HepG2 (cell line): ENCODE data around the gene PPP4R3A. TPM values are rescaled to one million over a fixed set of nuclear protein-coding genes. Genes with fewer than 3 reads are reported as not detected.

Source experiments
- ADNP ChIP-seq: sonication (generic); formaldehyde crosslinking; IDR thresholded peaks from 2 replicates; pipeline ENCODE4 v1.4.0; 2020; ENCODE audit warnings: missing genetic modification reagents
- ATF2 ChIP-seq: sonication (generic); formaldehyde crosslinking; IDR thresholded peaks from 2 replicates; pipeline ENCODE4 v1.4.0; 2020; ENCODE audit warnings: missing genetic modification reagents
- BORCS8-MEF2B ChIP-seq: sonication (generic); formaldehyde crosslinking; IDR thresholded peaks from 2 replicates; pipeline ENCODE4 v1.8.0; 2022; ENCODE audit warnings: mild to moderate bottlenecking, missing genetic modification reagents
- DMTF1 ChIP-seq: sonication (generic); formaldehyde crosslinking; IDR thresholded peaks from 2 replicates; pipeline ENCODE4 v1.4.0; 2020; ENCODE audit warnings: mild to moderate bottlenecking, missing genetic modification reagents
- DR1 ChIP-seq: sonication (generic); formaldehyde crosslinking; IDR thresholded peaks from 2 replicates; pipeline ENCODE4 v1.8.0; 2021; ENCODE audit warnings: mild to moderate bottlenecking, missing genetic modification reagents, inconsistent platforms
- GPBP1L1 ChIP-seq: sonication (generic); formaldehyde crosslinking; IDR thresholded peaks from 2 replicates; pipeline ENCODE4 v1.5.0; 2020; ENCODE audit warnings: mild to moderate bottlenecking, missing genetic modification reagents
- HDAC6 ChIP-seq: fragments of 200-600 bp; sonication (generic); IDR thresholded peaks from 2 replicates; pipeline ENCODE4 v1.7.0; 2017; ENCODE audit warnings: mild to moderate bottlenecking, antibody characterized with exemption, low read length, low read depth
- HMGA1 ChIP-seq: sonication (generic); formaldehyde crosslinking; conservative IDR thresholded peaks from 2 replicates; pipeline ENCODE4 v1.4.0; 2020; ENCODE audit warnings: missing genetic modification reagents
- JDP2 ChIP-seq: sonication (generic); formaldehyde crosslinking; IDR thresholded peaks from 2 replicates; pipeline ENCODE4 v1.8.1; 2022; ENCODE audit warnings: missing genetic modification reagents, borderline replicate concordance
- MIER2 ChIP-seq: IDR thresholded peaks from 2 replicates; pipeline ENCODE4 v1.6.1; 2016; ENCODE audit warnings: missing biosample characterization, missing genetic modification reagents
- NAIF1 ChIP-seq: sonication (generic); formaldehyde crosslinking; IDR thresholded peaks from 2 replicates; pipeline ENCODE4 v1.5.0; 2020; ENCODE audit warnings: mild to moderate bottlenecking, missing genetic modification reagents, borderline replicate concordance
- PAWR ChIP-seq: sonication (generic); formaldehyde crosslinking; IDR thresholded peaks from 2 replicates; pipeline ENCODE4 v1.4.0; 2020; ENCODE audit warnings: missing genetic modification reagents, mild to moderate bottlenecking, borderline replicate concordance
- RARA ChIP-seq: IDR thresholded peaks from 2 replicates; pipeline ENCODE4 v1.6.1; 2016; ENCODE audit warnings: missing genetic modification reagents, missing compliant biosample characterization
- SALL2 ChIP-seq: sonication (generic); formaldehyde crosslinking; IDR thresholded peaks from 2 replicates; pipeline ENCODE4 v1.8.1; 2023; ENCODE audit warnings: mild to moderate bottlenecking, missing genetic modification reagents, inconsistent platforms
- SOX6 ChIP-seq, 2 experiments: fragments of 450-650 bp in 1 of 2; sonication (generic) in 1 of 2; formaldehyde crosslinking in 1 of 2; IDR thresholded peaks; 2 replicates each; pipeline versions ENCODE4 v1.4.0 to v1.6.1; 2017 to 2020; ENCODE audit warnings: antibody characterized with exemption in 1 of 2, mild to moderate bottlenecking in 1 of 2, missing genetic modification reagents in 1 of 2
- ZBTB1 ChIP-seq: sonication (generic); formaldehyde crosslinking; IDR thresholded peaks from 2 replicates; pipeline ENCODE4 v1.4.0; 2020; ENCODE audit warnings: missing genetic modification reagents, borderline replicate concordance
- ZBTB2 ChIP-seq: sonication (generic); formaldehyde crosslinking; IDR thresholded peaks from 2 replicates; pipeline ENCODE4 v1.8.0; 2022; ENCODE audit warnings: low read depth, missing genetic modification reagents
- ZC3H13 ChIP-seq: sonication (generic); formaldehyde crosslinking; IDR thresholded peaks from 2 replicates; pipeline ENCODE4 v1.8.1; 2023; ENCODE audit warnings: mild to moderate bottlenecking, missing genetic modification reagents, moderate library complexity
- ZNF790 ChIP-seq: sonication (generic); formaldehyde crosslinking; IDR thresholded peaks from 2 replicates; pipeline ENCODE4 v1.8.0; 2022; ENCODE audit warnings: missing genetic modification reagents, mild to moderate bottlenecking, borderline replicate concordance
- ZNF850 ChIP-seq: sonication (generic); formaldehyde crosslinking; conservative IDR thresholded peaks from 2 replicates; pipeline ENCODE4 v1.9.0; 2021; ENCODE audit warnings: mild to moderate bottlenecking, missing genetic modification reagents
- polyA plus RNA-seq, 8 experiments: library from polyadenylated mRNA; depleted of rRNA in 3 of 8; stranded (reverse) in 7 of 8; unstranded in 1 of 8; fragments of >200 nt; fragmentation: Illumina TruSeq in 4 of 8; extraction: Trizol in 4 of 8; gene quantifications; 2 replicates each; pipeline versions ENCODE4 v1.2.1 to v1.2.3, GENCODE V29; 2011 to 2016; ENCODE audit warnings: low read depth in 4 of 8, missing spikeins in 1 of 8, mixed read lengths in 1 of 8; ENCODE audit not compliant: insufficient read depth in 1 of 8
- total RNA-seq, 5 experiments: library from RNA; depleted of rRNA; stranded (reverse); fragments of >200 nt; fragmentation: Illumina TruSeq; extraction: Trizol; gene quantifications; 2 replicates each; pipeline ENCODE4 v1.2.3, GENCODE V29; 2016; ENCODE audit warnings: low read depth in 1 of 5
- TF ChIP-seq, protein P1 (sequence below): sonication (generic); formaldehyde crosslinking; IDR thresholded peaks from 2 replicates; pipeline ENCODE4 v1.8.1; 2023; ENCODE audit warnings: mild to moderate bottlenecking, moderate library complexity, missing genetic modification reagents

PPP4R3A gene
- total and polyA plus RNA-seq, 2 of the 13 experiments (the other 11 are each of a cell fraction or from before 2014, with no cell fraction given), result 22.5 to 57.4 TPM

DNA sequence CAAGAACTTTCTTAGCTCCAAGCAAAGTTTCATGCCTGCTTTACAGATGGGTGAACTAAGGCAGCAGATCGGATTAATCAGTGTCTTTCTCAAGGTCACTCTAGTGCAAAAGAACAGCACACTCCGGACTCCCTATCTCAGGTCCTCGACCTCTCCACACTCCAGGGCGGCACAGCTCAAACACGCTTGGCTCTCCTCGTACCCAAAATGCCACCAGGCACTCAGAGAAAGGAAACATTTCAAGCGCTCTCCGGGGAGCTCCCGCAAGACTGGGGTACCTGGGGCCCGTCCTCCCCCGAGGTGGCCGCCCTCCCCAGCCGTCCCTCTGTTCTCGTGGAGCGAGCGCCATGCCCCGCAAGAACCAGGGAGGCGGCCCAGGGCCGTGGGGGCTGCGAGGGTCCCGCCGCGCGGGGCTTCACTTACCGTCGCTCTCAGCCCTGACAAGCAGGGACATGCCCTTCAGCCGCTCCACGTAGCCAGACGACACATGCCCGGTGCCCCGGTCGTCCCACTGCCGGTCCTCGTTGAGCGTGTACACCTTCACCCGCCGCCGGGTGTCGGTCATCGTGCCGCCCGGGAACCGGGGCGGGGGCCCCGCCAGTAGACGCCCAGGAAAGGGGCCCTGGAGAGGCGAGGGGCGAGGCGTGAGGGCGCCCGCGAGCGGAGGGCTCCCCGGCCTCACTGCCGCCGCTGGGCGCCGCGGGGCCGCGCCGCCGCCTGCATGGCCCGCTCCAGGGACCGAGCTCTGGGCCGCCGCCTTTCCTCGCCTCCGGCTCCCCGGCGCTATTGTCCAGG lies 830 bp downstream of the PPP4R3A start (continued):
- TF ChIP-seq GPBP1L1 (no peak), MIER2 (no peak), SALL2 (CRISPR knock-in tag) (no peak), HMGA1 (no peak), RARA (CRISPR knock-in tag) (peak; percentile 16; the same call in 1 of the 2 replicates), NAIF1 (CRISPR knock-in tag) (no peak), ZNF790 (CRISPR knock-in tag) (no peak; the same call in 1 of the 2 replicates), BORCS8-MEF2B (CRISPR knock-in tag) (peak; percentile 65; the same call in 1 of the 2 replicates), HDAC6 (no peak), PAWR (CRISPR knock-in tag) (0 out of 2 replicates have a peak, but pooled peaks have one; percentile 36), ATF2 (CRISPR knock-in tag) (0 out of 2 replicates have a peak, but pooled peaks have one; percentile 35), ZBTB2 (peak; percentile 50; the same call in 1 of the 2 replicates), DMTF1 (CRISPR knock-in tag) (no peak), ADNP (CRISPR knock-in tag) (no peak), ZNF850 (CRISPR knock-in tag) (no peak), DR1 (CRISPR knock-in tag) (peak; percentile 54), ZC3H13 (CRISPR knock-in tag) (peak; percentile 76), SOX6 (IDR thresholded peaks at IDR 0.05) (no peak), SOX6 (CRISPR knock-in tag; IDR thresholded peaks at IDR 0.05) (peak; percentile 38; the same call in 1 of the 2 replicates), ZBTB1 (CRISPR knock-in tag) (no peak), JDP2 (CRISPR knock-in tag) (no peak)
- TF ChIP-seq, protein P1, sequence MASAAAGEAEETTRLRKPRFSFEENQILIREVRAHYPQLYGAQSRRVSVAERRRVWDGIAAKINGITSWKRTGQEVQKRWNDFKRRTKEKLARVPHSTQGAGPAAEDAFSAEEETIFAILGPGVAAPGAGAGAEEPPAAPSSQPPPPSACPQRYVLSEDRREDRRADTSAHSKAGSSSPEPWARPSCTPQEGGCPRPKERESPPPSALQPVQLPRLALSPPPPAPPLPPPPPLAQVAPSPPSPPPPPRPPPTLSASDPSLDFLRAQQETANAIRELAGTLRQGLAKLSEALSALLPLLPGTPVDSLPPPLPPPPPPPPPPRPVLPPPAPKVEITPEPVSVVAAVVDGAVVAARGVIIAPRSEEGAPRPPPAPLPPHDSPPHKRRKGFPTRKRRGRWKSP (CRISPR knock-in tag), result 0 out of 2 replicates have a peak, but pooled peaks have one; percentile 45
